ENCODE measurements around the gene FAM131B.

Gene FAM131B

GRCh38 chr7:143360788-143361551 is 1.5 kb downstream of the FAM131B start:
- no peak overlapping the region for H3K4me3 ChIP-seq (ENCODE audit: low read length)
- H3K4me1 ChIP-seq (ENCODE audit: low read length) = no peaks in the 10 kb centered on the region
- H3F3A ChIP-seq (ENCODE audit: insufficient read depth, low read length) = no peaks in the 10 kb centered on the region
- TF ChIP-seq EZH2phosphoT487 (IDR thresholded peaks at IDR 0.05; ENCODE audit: low read length) = no peak
- no peak for TF ChIP-seq EZH2 (optimal IDR thresholded peaks at IDR 0.05; ENCODE audit: low read depth, low read length)
- TF ChIP-seq CTCF (IDR thresholded peaks at IDR 0.05; ENCODE audit: low read length) = no peak
- H3K79me2 ChIP-seq (ENCODE audit: low read length) = no peaks in the 10 kb centered on the region
- no peaks in the 10 kb centered on the region for H3K9me3 ChIP-seq (replicated peaks; ENCODE audit: insufficient read depth, low read length)
- no peak overlapping the region for H3K9ac ChIP-seq (ENCODE audit: low read length)
- no peaks in the 10 kb centered on the region for H4K20me1 ChIP-seq (ENCODE audit: insufficient read depth, low read length)
- H3K36me3 ChIP-seq (replicated peaks; ENCODE audit: insufficient read depth, low read length) = no peaks in the 10 kb centered on the region
- H3K9me2 ChIP-seq (replicated peaks; ENCODE audit: insufficient read depth, low read length) = no peaks in the 10 kb centered on the region
- H3K4me2 ChIP-seq (ENCODE audit: low read depth, low read length) = no peak overlapping the region
- no peak overlapping the region for H2AFZ ChIP-seq (ENCODE audit: low read length)
- DNase-seq = no peak
- peaks cover 47% of the 10 kb centered on the region for H3K27me3 ChIP-seq (replicated peaks; ENCODE audit: insufficient read depth, low read length)
- H3K27ac ChIP-seq (ENCODE audit: low read length) = no peak overlapping the region

DNA sequence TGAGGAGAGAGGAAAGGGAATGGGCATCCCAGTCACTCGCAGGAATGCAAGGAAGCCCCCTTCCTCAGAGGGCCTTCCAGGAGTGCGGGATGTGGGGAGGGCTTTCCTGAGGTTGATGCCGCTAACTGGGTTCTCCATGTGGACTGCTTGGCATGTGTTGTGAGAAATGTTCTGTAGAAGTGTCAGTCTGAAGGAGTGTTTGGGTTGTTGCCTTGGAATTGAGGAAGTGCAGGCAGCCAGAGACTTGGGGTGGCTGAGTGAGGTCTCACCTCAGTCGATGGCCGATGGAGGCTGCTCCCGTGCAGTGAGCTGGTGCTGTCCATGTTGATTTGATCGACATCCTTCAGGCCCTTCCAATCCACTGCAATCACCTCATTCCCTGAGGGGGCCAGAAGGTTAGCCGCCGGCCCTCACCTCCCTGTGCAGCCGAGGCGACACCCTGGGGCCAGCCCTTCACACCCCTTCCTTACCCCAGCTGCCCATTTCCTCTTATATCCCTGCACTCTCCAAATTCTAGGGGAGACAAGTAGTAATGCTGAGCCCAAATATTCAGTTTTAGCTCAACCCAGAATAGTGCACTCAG is 2.7 kb downstream of the FAM131B start:
- H3K9me2 ChIP-seq (replicated peaks; ENCODE audit: insufficient read depth, low read length) = no peaks in the 10 kb centered on the region
- H3K9me3 ChIP-seq (replicated peaks; ENCODE audit: insufficient read depth, low read length) = no peaks in the 10 kb centered on the region
- no peak overlapping the region for H2AFZ ChIP-seq (ENCODE audit: low read length)
- no peaks in the 10 kb centered on the region for H3K4me1 ChIP-seq (ENCODE audit: low read length)
- no peak for DNase-seq
- no peaks in the 10 kb centered on the region for H4K20me1 ChIP-seq (ENCODE audit: insufficient read depth, low read length)
- H3K27me3 ChIP-seq (replicated peaks; ENCODE audit: insufficient read depth, low read length) = peaks cover 47% of the 10 kb centered on the region
- H3K79me2 ChIP-seq (ENCODE audit: low read length) = no peaks in the 10 kb centered on the region
- TF ChIP-seq EZH2 (optimal IDR thresholded peaks at IDR 0.05; ENCODE audit: low read depth, low read length) (no peak), CTCF (IDR thresholded peaks at IDR 0.05; ENCODE audit: low read length) (no peak), EZH2phosphoT487 (IDR thresholded peaks at IDR 0.05; ENCODE audit: low read length) (no peak)
- no peak overlapping the region for H3K9ac ChIP-seq (ENCODE audit: low read length)
- no peaks in the 10 kb centered on the region for H3F3A ChIP-seq (ENCODE audit: insufficient read depth, low read length)
- H3K4me3 ChIP-seq (ENCODE audit: low read length) = no peak overlapping the region
- no peak overlapping the region for H3K4me2 ChIP-seq (ENCODE audit: low read depth, low read length)
- H3K36me3 ChIP-seq (replicated peaks; ENCODE audit: insufficient read depth, low read length) = no peaks in the 10 kb centered on the region
- no peak overlapping the region for H3K27ac ChIP-seq (ENCODE audit: low read length)

GRCh38 chr7:143358626-143359025 is 3.9 kb downstream of the FAM131B start:
- H3K9ac ChIP-seq (ENCODE audit: low read length) = no peak overlapping the region
- no peaks in the 10 kb centered on the region for H3K4me1 ChIP-seq (ENCODE audit: low read length)
- no peak for DNase-seq
- no peak for TF ChIP-seq EZH2phosphoT487 (IDR thresholded peaks at IDR 0.05; ENCODE audit: low read length)
- no peak for TF ChIP-seq EZH2 (optimal IDR thresholded peaks at IDR 0.05; ENCODE audit: low read depth, low read length)
- TF ChIP-seq CTCF (IDR thresholded peaks at IDR 0.05; ENCODE audit: low read length) = no peak
- no peaks in the 10 kb centered on the region for H3F3A ChIP-seq (ENCODE audit: insufficient read depth, low read length)
- no peak overlapping the region for H3K4me2 ChIP-seq (ENCODE audit: low read depth, low read length)
- peaks cover 45% of the 10 kb centered on the region for H3K27me3 ChIP-seq (replicated peaks; ENCODE audit: insufficient read depth, low read length)
- H3K9me3 ChIP-seq (replicated peaks; ENCODE audit: insufficient read depth, low read length) = no peaks in the 10 kb centered on the region
- no peak overlapping the region for H2AFZ ChIP-seq (ENCODE audit: low read length)
- no peaks in the 10 kb centered on the region for H3K36me3 ChIP-seq (replicated peaks; ENCODE audit: insufficient read depth, low read length)
- no peaks in the 10 kb centered on the region for H3K79me2 ChIP-seq (ENCODE audit: low read length)
- no peak overlapping the region for H3K27ac ChIP-seq (ENCODE audit: low read length)
- H3K9me2 ChIP-seq (replicated peaks; ENCODE audit: insufficient read depth, low read length) = no peaks in the 10 kb centered on the region
- H4K20me1 ChIP-seq (ENCODE audit: insufficient read depth, low read length) = no peaks in the 10 kb centered on the region
- no peak overlapping the region for H3K4me3 ChIP-seq (ENCODE audit: low read length)

Data from MM.1S (cell line).